ENCODE results near the gene KMT2B. TPM values are rescaled to one million over a fixed set of nuclear protein-coding genes. Genes with fewer than 3 reads are reported as not detected.

KMT2B gene
- total and polyA plus RNA-seq, 9 of the 15 experiments (the other 6 are each of a cell fraction or from before 2014, with no cell fraction given), result 0.63 to 43.9 (median 8.1) TPM

DNA sequence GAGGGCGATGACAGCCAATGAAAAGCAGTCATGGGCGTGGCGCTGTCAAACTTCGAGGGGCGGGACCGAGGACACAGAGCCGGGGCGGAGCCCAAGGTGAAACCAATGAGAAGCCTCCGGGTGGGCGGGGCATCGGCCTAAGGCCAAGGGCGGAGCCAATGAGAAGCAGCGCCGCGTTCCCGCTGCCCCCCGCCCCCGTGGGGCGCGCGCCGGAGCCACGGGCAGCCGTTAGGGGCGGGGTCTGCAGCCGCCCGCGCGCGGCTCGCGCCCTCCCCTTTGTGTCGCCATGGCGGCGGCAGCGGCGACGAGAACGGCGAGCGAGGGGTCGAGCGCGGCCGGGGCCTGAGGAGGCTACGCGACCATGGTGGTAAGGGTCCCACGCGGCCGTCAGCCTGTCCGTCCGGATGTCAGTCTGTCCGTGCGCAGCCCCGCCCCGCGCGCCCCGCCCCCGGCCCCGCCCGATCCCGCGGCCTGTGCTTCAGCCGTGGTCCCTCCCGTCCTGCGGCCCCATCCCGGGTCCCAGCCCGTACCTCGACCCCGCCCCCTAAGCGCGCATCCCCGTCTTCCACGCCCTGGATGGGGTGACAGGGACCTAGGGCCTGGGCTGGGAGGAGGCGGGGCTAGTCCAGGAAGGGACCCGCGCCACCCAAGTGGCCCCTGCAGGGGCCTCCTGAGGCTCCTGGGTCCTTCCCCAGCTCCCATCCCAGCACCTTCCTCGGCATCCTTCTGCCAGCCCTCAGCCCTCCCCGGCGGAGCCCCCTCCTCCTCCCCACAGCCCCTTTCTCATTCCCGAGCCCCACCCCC is 57.7 kb downstream of the KMT2B start, which contains the start of gene ARHGAP33 (continued):
- TF ChIP-seq, protein P1, sequence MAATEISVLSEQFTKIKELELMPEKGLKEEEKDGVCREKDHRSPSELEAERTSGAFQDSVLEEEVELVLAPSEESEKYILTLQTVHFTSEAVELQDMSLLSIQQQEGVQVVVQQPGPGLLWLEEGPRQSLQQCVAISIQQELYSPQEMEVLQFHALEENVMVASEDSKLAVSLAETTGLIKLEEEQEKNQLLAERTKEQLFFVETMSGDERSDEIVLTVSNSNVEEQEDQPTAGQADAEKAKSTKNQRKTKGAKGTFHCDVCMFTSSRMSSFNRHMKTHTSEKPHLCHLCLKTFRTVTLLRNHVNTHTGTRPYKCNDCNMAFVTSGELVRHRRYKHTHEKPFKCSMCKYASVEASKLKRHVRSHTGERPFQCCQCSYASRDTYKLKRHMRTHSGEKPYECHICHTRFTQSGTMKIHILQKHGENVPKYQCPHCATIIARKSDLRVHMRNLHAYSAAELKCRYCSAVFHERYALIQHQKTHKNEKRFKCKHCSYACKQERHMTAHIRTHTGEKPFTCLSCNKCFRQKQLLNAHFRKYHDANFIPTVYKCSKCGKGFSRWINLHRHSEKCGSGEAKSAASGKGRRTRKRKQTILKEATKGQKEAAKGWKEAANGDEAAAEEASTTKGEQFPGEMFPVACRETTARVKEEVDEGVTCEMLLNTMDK (IDR thresholded peaks at IDR 0.05; ENCODE audit: borderline replicate concordance, insufficient read depth, low read depth, low read length, poor library complexity, severe bottlenecking), result no peak
- TF ChIP-seq PRPF4 (IDR thresholded peaks at IDR 0.05; ENCODE audit: insufficient read depth, low read depth, low read length, poor library complexity, severe bottlenecking) (no peak), EP400 (IDR thresholded peaks at IDR 0.05) (no peak), SMC3 (conservative IDR thresholded peaks at IDR 0.05; ENCODE audit: insufficient read depth, low read depth, low read length) (no peak), KHSRP (IDR thresholded peaks at IDR 0.05) (no peak), SRSF3 (IDR thresholded peaks at IDR 0.05; ENCODE audit: insufficient read depth, low read length) (no peak), SIN3A (IDR thresholded peaks at IDR 0.05; ENCODE audit: borderline replicate concordance in 2 of 2, control insufficient read depth in 1 of 2, low read depth in 2 of 2, low read length in 2 of 2) (peak; percentile 83 to 84; a peak in 2 of 4 replicates), ZNF140 (CRISPR knock-in tag; IDR thresholded peaks at IDR 0.05) (no peak), MED1 (CRISPR knock-in tag; IDR thresholded peaks at IDR 0.05; ENCODE audit: borderline replicate concordance) (no peak), ARID2 (IDR thresholded peaks at IDR 0.05) (no peak), MECOM (CRISPR knock-in tag; IDR thresholded peaks at IDR 0.05) (peak; percentile 95), EP300 (IDR thresholded peaks at IDR 0.05; ENCODE audit: low read length) (peak; percentile 64), XRCC5 (IDR thresholded peaks at IDR 0.05; ENCODE audit: low read depth, low read length) (no peak), RBBP5 (IDR thresholded peaks at IDR 0.05; ENCODE audit: borderline replicate concordance, insufficient read depth, low read length, poor library complexity, severe bottlenecking) (peak; percentile 31), MBD2 (IDR thresholded peaks at IDR 0.05; ENCODE audit: borderline replicate concordance, low read depth) (peak; percentile 17; the same call in 1 of the 2 replicates), NR2C1 (IDR thresholded peaks at IDR 0.05) (no peak), NR2C1 (tag; IDR thresholded peaks at IDR 0.05) (no peak), ZNF212 (CRISPR knock-in tag; IDR thresholded peaks at IDR 0.05) (no peak), ZNF133 (CRISPR knock-in tag; IDR thresholded peaks at IDR 0.05) (no peak), HNRNPUL1 (IDR thresholded peaks at IDR 0.05; ENCODE audit: low read length) (no peak), SMARCE1 (IDR thresholded peaks at IDR 0.05) (no peak)
- TF ChIP-seq, protein P2, sequence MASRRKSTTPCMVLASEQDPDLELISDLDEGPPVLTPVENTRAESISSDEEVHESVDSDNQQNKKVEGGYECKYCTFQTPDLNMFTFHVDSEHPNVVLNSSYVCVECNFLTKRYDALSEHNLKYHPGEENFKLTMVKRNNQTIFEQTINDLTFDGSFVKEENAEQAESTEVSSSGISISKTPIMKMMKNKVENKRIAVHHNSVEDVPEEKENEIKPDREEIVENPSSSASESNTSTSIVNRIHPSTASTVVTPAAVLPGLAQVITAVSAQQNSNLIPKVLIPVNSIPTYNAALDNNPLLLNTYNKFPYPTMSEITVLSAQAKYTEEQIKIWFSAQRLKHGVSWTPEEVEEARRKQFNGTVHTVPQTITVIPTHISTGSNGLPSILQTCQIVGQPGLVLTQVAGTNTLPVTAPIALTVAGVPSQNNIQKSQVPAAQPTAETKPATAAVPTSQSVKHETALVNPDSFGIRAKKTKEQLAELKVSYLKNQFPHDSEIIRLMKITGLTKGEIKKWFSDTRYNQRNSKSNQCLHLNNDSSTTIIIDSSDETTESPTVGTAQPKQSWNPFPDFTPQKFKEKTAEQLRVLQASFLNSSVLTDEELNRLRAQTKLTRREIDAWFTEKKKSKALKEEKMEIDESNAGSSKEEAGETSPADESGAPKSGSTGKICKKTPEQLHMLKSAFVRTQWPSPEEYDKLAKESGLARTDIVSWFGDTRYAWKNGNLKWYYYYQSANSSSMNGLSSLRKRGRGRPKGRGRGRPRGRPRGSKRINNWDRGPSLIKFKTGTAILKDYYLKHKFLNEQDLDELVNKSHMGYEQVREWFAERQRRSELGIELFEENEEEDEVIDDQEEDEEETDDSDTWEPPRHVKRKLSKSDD (conservative IDR thresholded peaks at IDR 0.05; ENCODE audit: low read length), result no peak
- TF ChIP-seq, protein P3, sequence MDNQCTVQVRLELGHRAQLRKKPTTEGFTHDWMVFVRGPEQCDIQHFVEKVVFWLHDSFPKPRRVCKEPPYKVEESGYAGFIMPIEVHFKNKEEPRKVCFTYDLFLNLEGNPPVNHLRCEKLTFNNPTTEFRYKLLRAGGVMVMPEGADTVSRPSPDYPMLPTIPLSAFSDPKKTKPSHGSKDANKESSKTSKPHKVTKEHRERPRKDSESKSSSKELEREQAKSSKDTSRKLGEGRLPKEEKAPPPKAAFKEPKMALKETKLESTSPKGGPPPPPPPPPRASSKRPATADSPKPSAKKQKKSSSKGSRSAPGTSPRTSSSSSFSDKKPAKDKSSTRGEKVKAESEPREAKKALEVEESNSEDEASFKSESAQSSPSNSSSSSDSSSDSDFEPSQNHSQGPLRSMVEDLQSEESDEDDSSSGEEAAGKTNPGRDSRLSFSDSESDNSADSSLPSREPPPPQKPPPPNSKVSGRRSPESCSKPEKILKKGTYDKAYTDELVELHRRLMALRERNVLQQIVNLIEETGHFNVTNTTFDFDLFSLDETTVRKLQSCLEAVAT (IDR thresholded peaks at IDR 0.05), result no peak

Measured in K562 (cell line).